Stimulated activated CD8-positive, alpha-beta memory T cell treated with anti-CD3 and anti-CD28 coated beads, Interleukin-15, amount 100 ng/mL, for 1 hour (primary cell): Measurements from ENCODE around the gene DGKB.

ENCODE experiments used
- DNase-seq: peaks from one replicate; pipeline ENCODE4 v3.0.0-alpha.2; 2020; ENCODE audit warnings: low read depth

DGKB gene

DNA sequence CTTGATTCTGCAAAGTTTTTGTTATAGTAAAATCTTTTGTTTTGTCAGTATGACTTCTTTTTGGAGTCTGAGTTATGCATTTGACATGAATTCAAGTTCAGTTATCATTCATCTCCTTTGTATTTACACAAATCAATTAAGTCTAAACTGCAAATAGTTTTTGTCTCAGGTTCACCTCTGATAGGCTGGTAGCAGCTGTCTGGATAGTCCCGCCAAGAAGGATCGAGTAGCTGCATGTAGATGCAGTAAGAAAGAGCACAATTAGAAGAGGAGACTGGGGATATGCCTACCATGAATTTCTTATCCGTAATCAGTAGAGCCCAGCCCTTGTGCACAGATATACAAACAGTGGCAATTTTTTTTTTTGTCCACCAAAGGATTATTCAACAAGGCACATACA, 520.6 kb downstream of the DGKB start:
- DNase-seq, result no peak

GRCh38 chr7:14381306-14381705, 521.2 kb downstream of the DGKB start:
- DNase-seq, result no peak

DNA sequence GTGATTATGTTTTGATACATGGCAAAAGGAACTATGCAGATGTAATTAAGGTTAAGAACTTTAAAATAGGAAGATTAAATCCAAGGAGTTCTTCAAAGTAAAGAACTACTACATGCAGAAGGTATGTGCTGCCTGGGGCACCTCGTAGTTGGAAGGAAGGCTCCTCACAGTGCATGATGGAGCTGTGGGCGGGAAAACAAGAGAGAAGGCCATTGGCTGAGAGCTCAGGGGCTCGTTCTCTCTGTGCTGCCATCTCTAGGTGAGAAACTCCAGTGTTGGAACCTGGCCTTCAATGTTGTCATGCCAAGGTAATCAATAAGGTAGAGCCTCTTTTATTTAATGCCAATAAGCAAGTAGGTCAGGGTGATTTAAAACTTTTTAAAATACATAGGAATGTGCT, 521.7 kb downstream of the DGKB start:
- no peak for DNase-seq

GRCh38 chr7:14377646-14378266, 524.8 kb downstream of the DGKB start:
- no peak for DNase-seq

GRCh38 chr7:14376711-14377110, 525.8 kb downstream of the DGKB start:
- DNase-seq, result no peak

GRCh38 chr7:14375998-14376397, 526.6 kb downstream of the DGKB start:
- DNase-seq, result no peak

- no peak for DNase-seq
Observed at GRCh38 chr7:14374336-14374735, 528.2 kb downstream of the DGKB start.

GRCh38 chr7:14368285-14368684, 534.3 kb downstream of the DGKB start:
- DNase-seq, result no peak

DNA sequence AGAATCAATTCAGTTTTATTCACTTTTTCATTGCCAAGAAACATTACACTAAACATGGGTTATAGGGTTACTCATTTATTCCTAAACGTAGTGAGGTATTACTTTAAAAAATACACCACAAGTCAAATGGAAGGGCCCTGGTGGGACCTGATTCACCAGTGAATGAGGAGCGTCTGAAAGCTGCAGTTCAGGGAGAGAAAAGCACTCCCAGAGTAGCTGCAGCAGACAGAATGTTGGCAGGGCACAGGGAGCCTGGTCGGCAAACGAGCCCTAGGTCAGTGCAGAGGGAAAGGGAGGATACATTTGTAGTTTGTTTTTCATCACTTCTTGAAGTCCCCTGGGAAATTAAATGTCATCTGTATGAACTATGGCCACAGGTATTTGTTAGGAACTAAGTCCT, 551.4 kb downstream of the DGKB start:
- DNase-seq, result no peak

GRCh38 chr7:14341200-14341775, 561.3 kb downstream of the DGKB start:
- no peak for DNase-seq

DNA sequence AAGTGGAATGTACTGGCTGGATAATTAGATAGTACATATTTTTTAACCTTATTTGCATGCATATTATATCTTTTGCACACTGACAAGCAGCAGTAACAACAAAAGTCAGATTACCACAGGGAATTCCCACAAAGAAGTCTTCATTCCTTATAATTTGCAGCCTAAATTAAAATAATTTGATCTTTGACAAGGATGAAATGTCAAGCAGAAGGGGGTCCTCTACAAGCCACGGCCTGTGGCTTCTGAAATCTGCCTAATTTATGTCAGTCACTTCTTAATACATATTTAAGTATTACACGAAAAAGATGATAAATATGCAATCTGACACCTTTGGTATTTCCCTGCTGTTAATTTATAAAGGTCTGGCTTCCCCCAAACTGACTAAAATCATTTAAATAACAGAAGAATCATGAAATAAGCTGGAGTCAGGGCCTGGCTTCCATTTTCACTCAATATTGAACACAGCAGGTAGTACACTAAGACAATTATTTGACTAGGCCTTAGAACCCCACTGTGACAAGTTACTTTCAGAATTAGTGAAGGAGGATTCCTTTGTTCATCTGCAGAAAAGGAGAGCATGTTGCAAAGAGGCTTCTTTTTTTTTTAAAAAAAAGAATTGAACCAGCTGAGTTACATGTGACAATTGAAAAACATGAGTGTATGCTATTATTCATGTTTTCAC, 562.0 kb downstream of the DGKB start:
- no peak for DNase-seq

- no peak for DNase-seq
Observed at GRCh38 chr7:14339861-14340260, 562.7 kb downstream of the DGKB start.

DNA sequence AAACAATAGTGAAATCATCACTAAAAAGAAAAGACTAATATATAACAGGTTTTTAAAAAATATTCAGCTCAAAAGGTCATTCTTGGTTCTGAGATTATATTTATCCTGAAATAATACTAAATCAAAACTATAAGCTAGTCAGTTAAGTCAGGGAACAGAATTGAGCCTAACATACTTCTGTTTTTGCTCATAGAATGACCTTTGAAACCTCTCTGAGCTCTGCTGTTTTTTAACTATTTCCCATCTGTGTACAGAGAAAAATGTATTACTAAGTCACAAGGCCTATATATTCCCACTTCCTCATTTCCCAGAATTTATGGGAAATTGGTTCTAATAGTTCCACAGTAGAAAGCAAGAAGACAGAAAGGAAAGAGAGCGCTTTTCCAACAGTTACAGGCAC, 566.3 kb downstream of the DGKB start:
- DNase-seq, result no peak

DNA sequence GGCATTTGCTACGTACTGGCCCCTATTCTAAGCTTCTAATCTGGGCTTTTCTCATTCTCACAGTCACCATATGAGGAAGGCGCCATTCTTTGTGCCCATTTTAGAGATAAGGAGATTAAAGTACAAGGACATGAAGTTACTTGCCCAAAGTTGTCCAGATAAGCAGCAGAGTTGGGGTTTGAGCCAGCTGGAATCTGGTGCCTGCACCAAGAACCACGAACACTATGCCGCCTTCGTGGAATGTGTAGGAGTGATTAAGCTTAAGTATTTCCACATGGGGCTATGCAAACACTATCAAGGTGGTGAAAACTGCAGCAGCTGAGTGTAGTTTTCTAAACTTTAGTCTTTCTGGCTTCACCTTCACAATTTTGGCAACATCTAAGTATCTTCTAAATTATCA, 570.4 kb downstream of the DGKB start:
- DNase-seq, result no peak

- DNase-seq, result no peak
Observed at GRCh38 chr7:14324767-14325166, 577.8 kb downstream of the DGKB start.

GRCh38 chr7:14322724-14323123, 579.8 kb downstream of the DGKB start:
- DNase-seq, result no peak

DNA sequence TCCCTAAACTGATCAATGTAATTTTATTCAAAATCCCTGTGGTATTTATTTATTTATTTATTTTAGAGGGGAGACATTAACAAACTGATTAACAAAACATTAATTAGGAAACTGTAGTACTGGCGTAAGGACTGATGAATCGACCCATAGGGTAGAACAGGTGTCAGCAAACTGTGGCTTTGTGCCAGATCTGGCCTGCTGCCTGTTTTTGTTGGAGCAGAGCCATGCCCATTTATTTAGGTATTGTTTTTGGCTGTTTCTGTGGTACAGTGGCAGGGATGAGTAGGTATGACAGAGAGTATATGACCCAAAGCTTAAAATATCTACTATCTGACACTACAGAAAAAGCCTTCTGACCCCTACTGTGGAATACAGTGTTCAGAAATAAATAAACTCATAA, 580.6 kb downstream of the DGKB start:
- no peak for DNase-seq

DNA sequence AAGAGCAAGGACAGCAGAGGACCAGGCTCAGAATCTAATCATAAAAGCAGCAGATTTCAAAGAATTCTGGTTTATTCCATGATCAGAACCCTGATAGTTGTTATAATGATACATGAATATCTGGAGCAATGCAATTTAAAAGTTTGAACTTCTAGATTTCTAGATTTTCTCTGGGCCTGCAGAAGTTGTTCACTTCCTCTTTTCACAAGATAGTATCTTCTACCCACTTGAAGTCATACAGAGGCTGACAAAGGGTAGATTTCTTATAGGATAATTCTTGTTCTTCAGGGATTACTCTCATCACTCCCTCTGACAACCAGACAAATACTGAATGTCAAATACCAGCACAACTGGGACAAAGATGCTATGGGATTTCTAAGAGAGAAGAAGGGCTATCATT, 593.1 kb downstream of the DGKB start:
- no peak for DNase-seq

GRCh38 chr7:14305233-14305866, 597.2 kb downstream of the DGKB start:
- DNase-seq, result no peak

- no peak for DNase-seq
Observed at GRCh38 chr7:14303536-14303935, 599.0 kb downstream of the DGKB start.

DNA sequence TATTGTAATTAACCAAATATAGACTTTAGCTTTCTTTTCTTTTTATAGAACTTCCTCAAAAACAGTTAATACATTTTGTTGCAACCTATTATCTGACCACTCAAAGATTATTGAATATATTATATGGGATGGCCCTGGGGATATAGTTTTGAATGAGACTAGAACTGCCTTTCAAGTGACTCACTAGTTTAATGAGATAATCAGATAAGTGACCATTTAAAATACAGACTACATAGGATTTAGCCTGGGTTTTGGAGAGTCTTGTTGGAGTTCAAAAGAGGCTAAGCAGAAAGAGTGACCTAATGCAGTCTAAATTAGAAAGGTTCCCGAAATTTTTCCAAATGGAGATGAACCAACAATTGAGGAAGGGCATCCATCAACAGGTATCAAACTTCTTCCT, 607.9 kb downstream of the DGKB start:
- no peak for DNase-seq

DNA sequence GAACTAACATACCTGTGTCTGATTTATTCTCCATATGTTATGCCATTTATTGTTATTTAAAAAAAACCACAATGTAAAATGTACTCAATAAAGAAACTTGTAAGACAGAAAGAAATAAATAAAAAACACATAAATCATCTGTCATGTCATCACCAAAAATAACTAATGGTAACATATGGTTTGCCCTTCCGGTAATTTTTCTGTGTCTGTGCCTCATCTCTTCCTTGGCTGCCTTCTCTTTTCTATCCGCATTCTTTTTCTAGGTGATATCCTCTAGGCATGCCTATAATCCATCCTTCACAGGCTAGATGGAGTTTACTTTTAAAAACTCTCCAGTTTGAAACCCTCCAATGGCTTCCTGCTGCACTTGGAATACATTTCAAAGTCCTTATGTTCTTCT, 609.1 kb downstream of the DGKB start:
- no peak for DNase-seq

DNA sequence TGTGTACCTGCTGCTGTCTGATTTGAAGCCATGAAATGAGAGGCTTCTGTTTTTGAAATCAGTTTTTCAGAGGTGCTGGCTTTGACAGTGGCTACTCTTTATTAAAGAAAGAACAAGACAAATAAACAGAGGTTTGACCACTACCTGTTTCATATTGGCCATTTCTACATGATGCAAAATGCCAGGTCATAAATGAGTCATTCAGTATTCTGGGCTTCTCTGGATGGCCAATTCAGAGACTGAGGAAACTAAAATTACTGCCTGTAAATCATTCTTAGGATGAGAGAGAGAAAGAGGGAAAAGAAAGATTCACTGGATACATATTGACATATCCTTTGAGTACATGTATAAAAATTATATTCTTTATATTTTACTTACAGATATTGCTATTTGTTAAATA, 609.8 kb downstream of the DGKB start:
- no peak for DNase-seq
